CD4-positive, CD25-positive, alpha-beta regulatory T cell (primary cell): ENCODE measurements around the gene PRICKLE2. TPM values are rescaled to one million over a fixed set of nuclear protein-coding genes. Genes with fewer than 3 reads are reported as not detected.

ENCODE experiments used
- ATAC-seq, 2 donors: fragments of 150-1000 bp; cut with Tn5 transposase; one replicate each; pipeline ENCODE4 v1.10.0; 2021; ENCODE audit warnings: low read depth in 2 of 2, moderate number of reproducible peaks in 2 of 2, moderate library complexity in 1 of 2
- DNase-seq, 3 donors: peaks; one replicate each; pipeline versions ENCODE4 v3.0.0 to v3.0.0-alpha.2; 2012 to 2022; ENCODE audit warnings: mixed read lengths in 1 of 3
- H3K27ac ChIP-seq: one replicate; pipeline ENCODE4 v1.7.0; 2013; ENCODE audit warnings: mild to moderate bottlenecking, low read length; ENCODE audit not compliant: insufficient read depth, poor library complexity, severe bottlenecking
- H3K27me3 ChIP-seq: one replicate; pipeline ENCODE4 v1.7.0; 2013; ENCODE audit warnings: low read length; ENCODE audit not compliant: control insufficient read depth, insufficient read depth
- H3K36me3 ChIP-seq: one replicate; pipeline ENCODE4 v1.7.0; 2013; ENCODE audit warnings: mild to moderate bottlenecking, low read length, moderate library complexity; ENCODE audit not compliant: control insufficient read depth, insufficient read depth
- H3K4me1 ChIP-seq: 2 replicates; pipeline ENCODE4 v1.7.0; 2013; ENCODE audit warnings: mild to moderate bottlenecking, low read length; ENCODE audit not compliant: insufficient read depth, control insufficient read depth, poor library complexity, severe bottlenecking
- H3K4me3 ChIP-seq: one replicate; pipeline ENCODE4 v1.7.0; 2013; ENCODE audit warnings: low read depth, mild to moderate bottlenecking, low read length, moderate library complexity
- H3K9me3 ChIP-seq, 2 experiments: 1 replicate in 1 of 2; 2 replicates in 1 of 2; pipeline ENCODE4 v1.7.0; 2013; ENCODE audit warnings: low read length in 2 of 2, mild to moderate bottlenecking in 1 of 2, moderate library complexity in 1 of 2; ENCODE audit not compliant: control insufficient read depth in 2 of 2
- H3K27ac Mint-ChIP-seq, 3 donors: one replicate each; pipeline ENCODE4 v1.8.0; 2020 to 2022; ENCODE audit warnings: mild to moderate bottlenecking in 3 of 3, mixed read lengths in 3 of 3, moderate library complexity in 2 of 3
- H3K27me3 Mint-ChIP-seq: one replicate; pipeline ENCODE4 v1.8.0; 2022; ENCODE audit warnings: mild to moderate bottlenecking, mixed read lengths
- H3K36me3 Mint-ChIP-seq: one replicate; pipeline ENCODE4 v1.8.0; 2020; ENCODE audit warnings: mixed read lengths
- H3K4me1 Mint-ChIP-seq, 4 donors: one replicate each; pipeline ENCODE4 v1.8.0; 2020 to 2022; ENCODE audit warnings: mixed read lengths in 4 of 4, mild to moderate bottlenecking in 1 of 4
- H3K4me3 Mint-ChIP-seq, 4 donors: one replicate each; pipeline ENCODE4 v1.8.0; 2020 to 2022; ENCODE audit warnings: mild to moderate bottlenecking in 4 of 4, mixed read lengths in 4 of 4, moderate library complexity in 3 of 4
- H3K9me3 Mint-ChIP-seq, 7 donors: one replicate each; pipeline ENCODE4 v1.8.0; 2020 to 2022; ENCODE audit warnings: mixed read lengths in 7 of 7, mild to moderate bottlenecking in 3 of 7, moderate library complexity in 2 of 7
- polyA plus RNA-seq, 4 donors: library from polyadenylated mRNA; unstranded; fragments of 300-500 nt; fragmentation: Illumina TruSeq; gene quantifications; one replicate each; pipeline ENCODE4 v1.2.3, GENCODE V29; 2021
- total RNA-seq: library from RNA; stranded (reverse); gene quantifications from one replicate; pipeline ENCODE4 v1.2.3, GENCODE V29; 2022

The PRICKLE2 gene
- total and polyA plus RNA-seq, 5 donors from 2014 or later, result 0.15 TPM; not detected in 4

DNA sequence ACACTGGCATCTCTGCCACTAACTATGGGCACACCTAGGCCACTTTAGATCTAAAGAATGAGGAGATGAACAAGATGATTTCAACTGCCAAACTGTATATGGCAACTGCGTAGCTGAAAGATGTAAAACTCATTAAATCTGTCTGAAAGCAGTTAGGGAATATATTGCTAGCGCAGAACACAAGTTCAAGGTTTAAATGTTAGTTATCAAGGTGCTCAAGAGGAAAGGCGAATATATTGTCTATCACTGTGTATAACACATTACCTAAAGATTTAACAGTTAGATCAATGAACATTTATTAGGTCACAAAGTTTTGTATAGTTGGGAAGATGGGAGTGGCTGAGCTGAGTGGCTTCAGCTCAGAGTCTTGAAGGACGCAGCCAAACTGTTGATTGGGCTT, 168.0 kb downstream of the PRICKLE2 start:
- Histone ChIP-seq H3K36me3 (no peaks in the 10 kb centered on the region), H3K9me3 (no peaks in the 10 kb centered on the region), H3K4me1 (no peaks in the 10 kb centered on the region), H3K27ac (no peak overlapping the region), H3K4me3 (no peak overlapping the region), H3K27me3 (peaks cover 7% of the 10 kb centered on the region)
- DNase-seq (no peak), ATAC-seq (no peak)
- Mint-ChIP-seq H3K27ac (no peak overlapping the region), H3K4me3 (no peak overlapping the region), H3K9me3 (no peaks in the 10 kb centered on the region), H3K36me3 (no peaks in the 10 kb centered on the region), H3K27me3 (peaks cover 22% of the 10 kb centered on the region), H3K4me1 (no peaks in the 10 kb centered on the region)

DNA sequence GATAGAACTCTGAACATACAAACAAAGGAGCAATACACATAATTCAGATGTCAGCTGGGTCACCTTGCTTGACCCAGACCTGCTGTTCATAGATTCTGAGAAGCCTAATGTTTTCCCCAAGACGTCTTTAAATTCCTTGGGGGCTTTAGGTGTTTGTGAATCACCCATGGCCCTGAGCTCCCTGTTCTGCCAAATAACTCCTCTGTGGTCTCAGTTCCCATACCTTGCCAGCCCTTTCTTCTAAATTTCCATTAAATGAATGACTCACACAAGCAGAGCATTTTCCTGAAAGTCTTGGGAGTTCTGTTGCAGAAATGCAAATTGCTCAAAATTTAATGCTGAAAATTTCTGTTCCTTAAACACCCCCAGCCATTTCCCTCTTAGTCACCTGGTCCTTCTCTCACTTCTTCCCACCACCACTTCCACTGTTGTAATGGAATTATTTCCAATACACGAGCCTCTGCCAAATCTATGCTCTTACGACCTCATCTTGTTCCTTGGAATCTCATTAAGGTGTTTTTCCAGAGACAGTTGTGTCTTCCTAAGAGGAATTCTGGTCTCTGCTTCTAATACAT, 168.6 kb downstream of the PRICKLE2 start:
- H3K4me3 ChIP-seq, result no peak overlapping the region
- no peaks in the 10 kb centered on the region for H3K4me1 Mint-ChIP-seq
- DNase-seq (no peak), ATAC-seq (no peak)
- H3K27me3 ChIP-seq, result peaks cover 7% of the 10 kb centered on the region
- H3K4me1 ChIP-seq, result no peaks in the 10 kb centered on the region
- no peak overlapping the region for H3K27ac Mint-ChIP-seq
- H3K9me3 Mint-ChIP-seq, result peaks cover 0 to 3% (median 0%) of the 10 kb centered on the region in 7 donors
- no peaks in the 10 kb centered on the region for H3K36me3 Mint-ChIP-seq
- H3K9me3 ChIP-seq, result no peaks in the 10 kb centered on the region
- no peaks in the 10 kb centered on the region for H3K36me3 ChIP-seq
- no peak overlapping the region for H3K4me3 Mint-ChIP-seq
- H3K27ac ChIP-seq, result no peak overlapping the region
- H3K27me3 Mint-ChIP-seq, result peaks cover 22% of the 10 kb centered on the region

GRCh38 chr3:64055076-64055475, 170.2 kb downstream of the PRICKLE2 start:
- Histone ChIP-seq H3K4me1 (no peaks in the 10 kb centered on the region), H3K4me3 (no peak overlapping the region), H3K27me3 (peaks cover 8% of the 10 kb centered on the region), H3K27ac (no peak overlapping the region), H3K36me3 (no peaks in the 10 kb centered on the region), H3K9me3 (no peaks in the 10 kb centered on the region)
- H3K4me3 Mint-ChIP-seq, result no peak overlapping the region
- no peak overlapping the region for H3K27ac Mint-ChIP-seq
- DNase-seq (no peak), ATAC-seq (no peak)
- no peaks in the 10 kb centered on the region for H3K36me3 Mint-ChIP-seq
- peaks cover 0 to 3% (median 0%) of the 10 kb centered on the region in 7 donors for H3K9me3 Mint-ChIP-seq
- no peaks in the 10 kb centered on the region for H3K4me1 Mint-ChIP-seq
- H3K27me3 Mint-ChIP-seq, result peaks cover 17% of the 10 kb centered on the region

- ATAC-seq (no peak), DNase-seq (no peak)
- no peaks in the 10 kb centered on the region for H3K36me3 ChIP-seq
- H3K27me3 ChIP-seq, result peaks cover 8% of the 10 kb centered on the region
- H3K9me3 ChIP-seq, result no peaks in the 10 kb centered on the region
- no peak overlapping the region for H3K27ac ChIP-seq
- Mint-ChIP-seq H3K36me3 (no peaks in the 10 kb centered on the region), H3K27me3 (peaks cover 20% of the 10 kb centered on the region), H3K4me3 (no peak overlapping the region), H3K9me3 (peaks cover 0 to 5% (median 0%) of the 10 kb centered on the region in 7 donors), H3K4me1 (no peaks in the 10 kb centered on the region), H3K27ac (no peak overlapping the region)
- no peak overlapping the region for H3K4me3 ChIP-seq
- H3K4me1 ChIP-seq, result no peaks in the 10 kb centered on the region
Measured at GRCh38 chr3:64054488-64054887, 170.8 kb downstream of the PRICKLE2 start.

DNA sequence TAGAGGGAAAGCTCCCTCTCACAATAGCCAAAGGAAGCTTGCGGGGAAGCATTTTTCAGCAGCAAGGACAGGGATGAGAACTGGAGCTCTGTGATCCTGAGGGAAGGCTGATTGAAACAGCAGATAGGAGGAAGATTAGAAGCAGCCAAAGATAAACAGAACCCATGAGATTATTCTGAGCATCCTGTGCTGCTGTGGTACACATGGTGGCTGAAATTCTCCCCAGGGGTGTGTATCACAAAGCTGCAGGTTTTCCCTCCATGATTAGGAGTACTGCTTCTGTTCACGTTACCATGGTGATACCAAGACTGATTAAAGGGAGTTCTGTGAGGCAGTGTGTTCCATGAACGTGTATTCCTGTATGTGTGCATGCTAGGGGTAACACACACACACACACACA, 171.7 kb downstream of the PRICKLE2 start:
- peaks cover 19% of the 10 kb centered on the region for H3K27me3 Mint-ChIP-seq
- no peak overlapping the region for H3K4me3 ChIP-seq
- no peaks in the 10 kb centered on the region for H3K36me3 ChIP-seq
- no peaks in the 10 kb centered on the region for H3K4me1 Mint-ChIP-seq
- no peak for ATAC-seq
- DNase-seq, result no peak
- H3K27ac Mint-ChIP-seq, result no peak overlapping the region
- no peaks in the 10 kb centered on the region for H3K9me3 ChIP-seq
- no peak overlapping the region for H3K4me3 Mint-ChIP-seq
- H3K27ac ChIP-seq, result no peak overlapping the region
- no peaks in the 10 kb centered on the region for H3K36me3 Mint-ChIP-seq
- no peaks in the 10 kb centered on the region for H3K4me1 ChIP-seq
- H3K27me3 ChIP-seq, result peaks cover 8% of the 10 kb centered on the region
- peaks cover 0 to 5% (median 0%) of the 10 kb centered on the region in 7 donors for H3K9me3 Mint-ChIP-seq

DNA sequence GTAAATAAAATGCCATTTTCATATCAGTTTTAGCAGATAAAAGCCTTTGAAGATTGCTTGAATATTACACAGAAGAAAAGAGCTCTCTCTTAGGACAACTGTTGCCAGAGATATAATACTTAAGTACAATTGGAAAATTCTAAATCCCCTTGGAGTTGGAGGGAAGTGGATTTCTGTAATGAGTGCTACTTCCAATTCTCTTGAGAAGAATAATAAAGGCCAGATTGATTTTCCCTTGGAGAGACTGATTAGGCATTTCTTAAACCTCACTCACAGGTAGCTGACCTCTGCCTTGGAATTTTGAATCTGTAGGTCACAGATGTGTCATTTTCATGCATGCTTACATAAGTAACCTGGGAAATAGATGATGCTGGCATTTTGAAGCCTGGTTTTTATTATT, 172.1 kb downstream of the PRICKLE2 start:
- H3K9me3 Mint-ChIP-seq, result peaks cover 0 to 5% (median 0%) of the 10 kb centered on the region in 7 donors
- H3K27ac Mint-ChIP-seq, result no peak overlapping the region
- Histone ChIP-seq H3K4me3 (no peak overlapping the region), H3K27ac (no peak overlapping the region), H3K4me1 (no peaks in the 10 kb centered on the region), H3K27me3 (peaks cover 10% of the 10 kb centered on the region), H3K36me3 (no peaks in the 10 kb centered on the region), H3K9me3 (no peaks in the 10 kb centered on the region)
- no peaks in the 10 kb centered on the region for H3K4me1 Mint-ChIP-seq
- H3K27me3 Mint-ChIP-seq, result peaks cover 19% of the 10 kb centered on the region
- DNase-seq (no peak), ATAC-seq (no peak)
- H3K4me3 Mint-ChIP-seq, result no peak overlapping the region
- H3K36me3 Mint-ChIP-seq, result no peaks in the 10 kb centered on the region

DNA sequence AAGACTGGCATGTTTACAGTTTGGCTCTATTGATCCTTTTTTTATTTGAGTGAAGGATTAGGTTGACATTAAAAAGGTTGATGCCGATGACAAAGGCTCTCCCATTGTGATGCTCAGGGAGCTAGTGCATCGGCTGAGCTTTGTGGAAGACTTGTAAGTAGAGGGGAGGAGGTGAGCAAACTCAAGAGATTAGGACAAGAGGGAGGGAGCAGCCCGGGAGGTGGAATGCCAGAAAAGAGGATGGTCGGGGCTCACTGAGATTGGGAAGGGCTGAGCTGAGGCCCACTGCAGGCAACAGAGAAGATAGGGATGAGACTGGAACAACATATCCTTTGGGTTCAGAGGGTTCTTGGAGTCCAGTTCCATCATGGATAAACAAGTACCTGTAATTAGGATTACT, 175.4 kb downstream of the PRICKLE2 start:
- H3K4me3 Mint-ChIP-seq, result no peak overlapping the region
- peaks cover 23% of the 10 kb centered on the region for H3K27me3 Mint-ChIP-seq
- H3K36me3 Mint-ChIP-seq, result no peaks in the 10 kb centered on the region
- peaks cover 0 to 5% (median 0%) of the 10 kb centered on the region in 7 donors for H3K9me3 Mint-ChIP-seq
- peaks cover 11% of the 10 kb centered on the region for H3K27me3 ChIP-seq
- H3K4me1 ChIP-seq, result no peaks in the 10 kb centered on the region
- no peak overlapping the region for H3K4me3 ChIP-seq
- no peaks in the 10 kb centered on the region for H3K9me3 ChIP-seq
- no peaks in the 10 kb centered on the region for H3K36me3 ChIP-seq
- ATAC-seq (no peak), DNase-seq (no peak)
- no peak overlapping the region for H3K27ac ChIP-seq
- H3K4me1 Mint-ChIP-seq, result no peaks in the 10 kb centered on the region
- H3K27ac Mint-ChIP-seq, result no peak overlapping the region

DNA sequence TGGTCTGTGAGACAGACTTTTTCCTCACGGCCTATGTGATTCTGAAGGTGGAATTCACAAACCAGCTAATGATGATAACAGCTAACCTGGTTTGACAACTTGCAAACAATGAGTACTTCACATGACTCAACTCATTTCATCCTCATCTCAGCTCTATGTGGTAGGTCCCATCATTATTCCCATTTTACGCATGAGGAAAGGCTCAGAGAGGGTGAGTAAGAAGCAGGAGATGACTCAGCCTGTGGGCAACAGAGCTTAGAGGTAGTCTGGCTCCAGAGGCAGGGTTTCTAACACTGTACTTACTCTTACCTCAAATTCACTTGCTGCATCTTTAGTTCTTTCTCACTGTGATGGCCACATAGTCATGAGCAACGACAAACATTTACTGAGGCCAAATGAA, 176.1 kb downstream of the PRICKLE2 start:
- Mint-ChIP-seq H3K27me3 (peaks cover 24% of the 10 kb centered on the region), H3K27ac (no peak overlapping the region), H3K9me3 (peaks cover 0 to 5% (median 0%) of the 10 kb centered on the region in 7 donors), H3K4me1 (no peaks in the 10 kb centered on the region), H3K36me3 (no peaks in the 10 kb centered on the region), H3K4me3 (no peak overlapping the region)
- DNase-seq (no peak), ATAC-seq (no peak)
- Histone ChIP-seq H3K36me3 (no peaks in the 10 kb centered on the region), H3K27ac (no peak overlapping the region), H3K27me3 (peaks cover 10% of the 10 kb centered on the region), H3K4me1 (no peaks in the 10 kb centered on the region), H3K4me3 (no peak overlapping the region), H3K9me3 (no peaks in the 10 kb centered on the region)
